ENCODE results near the gene ACTL6A. TPM values are rescaled to one million over a fixed set of nuclear protein-coding genes. Genes with fewer than 3 reads are reported as not detected.

Gene ACTL6A
- total RNA-seq, 1 experiment from 2014 or later = 61.9 TPM

GRCh38 chr3:179533274-179533673 is 29.5 kb upstream of the ACTL6A start:
- ChIA-PET CTCF (no interaction called here), POLR2A (no interaction called here), RAD21 (ENCODE audit: low non-redundant PET in 1 of 2, low total read pairs in 2 of 2, uncharacterized antibody in 2 of 2, unreplicated experiment in 2 of 2) (no interaction called here)
- DNase-seq (ENCODE audit: low read depth, low spot score) (no peak), ATAC-seq (no peak)
- H3K27ac ChIP-seq (ENCODE audit: low read depth, low read length) = no peak overlapping the region
- no peaks in the 10 kb centered on the region for H3K4me1 ChIP-seq (ENCODE audit: control insufficient read depth in 1 of 2, insufficient read depth in 2 of 2, low read length in 2 of 2)
- no peak overlapping the region for H3K4me3 ChIP-seq (replicated peaks in 1 of 2; ENCODE audit: low read depth in 1 of 2, low read length in 2 of 2)
- no peaks in the 10 kb centered on the region for H3K9me2 ChIP-seq (ENCODE audit: insufficient read depth)
- no TSS peak for BruUV-seq (replicated peaks)
- no peaks in the 10 kb centered on the region for H3K36me3 ChIP-seq (ENCODE audit: control insufficient read depth in 1 of 2, insufficient read depth in 2 of 2, low read length in 2 of 2)
- H3K27me3 ChIP-seq (ENCODE audit: insufficient read depth, low read length) = 0 out of 2 replicates have a peak, but pooled peaks cover 3% of the 10 kb centered on the region
- no peak overlapping the region for H3K9ac ChIP-seq (ENCODE audit: low read length)
- intact Hi-C loops (cut with micrococcal nuclease) = no loop called here
- no peaks in the 10 kb centered on the region for H3K79me2 ChIP-seq (ENCODE audit: insufficient read depth, low read length)
- H3K4me2 ChIP-seq (ENCODE audit: low read length) = no peak overlapping the region
- H4K20me1 ChIP-seq (ENCODE audit: insufficient read depth) = no peaks in the 10 kb centered on the region
- no peaks in the 10 kb centered on the region for H3K9me3 ChIP-seq (ENCODE audit: control insufficient read depth in 1 of 2, insufficient read depth in 1 of 2, low read depth in 1 of 2, low read length in 2 of 2)
- H2AFZ ChIP-seq (ENCODE audit: low read depth, low read length, poor library complexity, severe bottlenecking) = no peak overlapping the region
- TF ChIP-seq RAD21 (IDR thresholded peaks at IDR 0.05; ENCODE audit: low read depth) (no peak), REST (IDR thresholded peaks at IDR 0.05; ENCODE audit: low read depth) (no peak), ELF1 (IDR thresholded peaks at IDR 0.05; ENCODE audit: borderline replicate concordance, low read depth) (no peak), ATF3 (IDR thresholded peaks at IDR 0.05) (no peak), JUND (IDR thresholded peaks at IDR 0.05) (no peak), EZH2 (IDR thresholded peaks at IDR 0.05) (no peak), POLR2A (IDR thresholded peaks at IDR 0.05; ENCODE audit: borderline replicate concordance, extremely low read depth, insufficient read depth, insufficient read length) (no peak), FOSL1 (IDR thresholded peaks at IDR 0.05; ENCODE audit: low read depth) (no peak), TCF7L2 (IDR thresholded peaks at IDR 0.05; ENCODE audit: borderline replicate concordance, extremely low read depth, insufficient read depth, insufficient read length) (no peak), CTCF (IDR thresholded peaks at IDR 0.05 in 2 of 3, conservative IDR thresholded peaks at IDR 0.05 in 1 of 3; ENCODE audit: borderline replicate concordance in 1 of 3, insufficient read depth in 1 of 3, low read depth in 2 of 3, low read length in 2 of 3) (no peak), SP1 (IDR thresholded peaks at IDR 0.05; ENCODE audit: low read depth) (no peak), ZBTB33 (IDR thresholded peaks at IDR 0.05; ENCODE audit: extremely low read depth, insufficient replicate concordance, low read length) (no peak)

Data from HCT116 (cell line).